H1 (cell line): ENCODE results near the gene RETREG1. TPM values are rescaled to one million over a fixed set of nuclear protein-coding genes. Genes with fewer than 3 reads are reported as not detected.

Experiments used
- HDAC2 ChIP-seq, 2 experiments: fragments of 300-600 bp in 1 of 2; sonication (generic) in 1 of 2; IDR thresholded peaks; 2 replicates each; pipeline ENCODE4 v1.6.1; 2011 to 2012; ENCODE audit warnings: low read depth in 2 of 2, low read length in 2 of 2, mild to moderate bottlenecking in 2 of 2, moderate library complexity in 2 of 2, borderline replicate concordance in 1 of 2, inconsistent platforms in 1 of 2
- polyA plus RNA-seq, 7 experiments: library from polyadenylated mRNA; depleted of rRNA in 3 of 7; stranded (reverse) in 5 of 7; unstranded in 2 of 7; fragments of >200 nt in 5 of 7; fragments of 200-250 nt in 2 of 7; gene quantifications; 1 replicate in 5 of 7; 2 replicates in 1 of 7; 4 replicates in 1 of 7; pipeline versions ENCODE4 v1.2.1 to v1.2.3, GENCODE V29; 2011 to 2013; ENCODE audit warnings: missing spikeins in 2 of 7, mixed read lengths in 2 of 7
- total RNA-seq: library from RNA; stranded (reverse); fragmentation: NEBNext Ultra II Directional; extraction: Animal tissue kit (Norgen Biotek cat#: 25700); gene quantifications from 2 replicates; pipeline ENCODE4 v1.2.1, GENCODE V29; 2021
- TF ChIP-seq, protein P1 (sequence below): IDR thresholded peaks from 2 replicates; pipeline ENCODE4 v1.6.1; 2011; ENCODE audit warnings: low read length, improper control_type of control experiment

Gene RETREG1
- total and polyA plus RNA-seq, 2 of the 8 experiments (the other 6 are each of a cell fraction or from before 2014, with no cell fraction given): 0.62 to 1.9 TPM

DNA sequence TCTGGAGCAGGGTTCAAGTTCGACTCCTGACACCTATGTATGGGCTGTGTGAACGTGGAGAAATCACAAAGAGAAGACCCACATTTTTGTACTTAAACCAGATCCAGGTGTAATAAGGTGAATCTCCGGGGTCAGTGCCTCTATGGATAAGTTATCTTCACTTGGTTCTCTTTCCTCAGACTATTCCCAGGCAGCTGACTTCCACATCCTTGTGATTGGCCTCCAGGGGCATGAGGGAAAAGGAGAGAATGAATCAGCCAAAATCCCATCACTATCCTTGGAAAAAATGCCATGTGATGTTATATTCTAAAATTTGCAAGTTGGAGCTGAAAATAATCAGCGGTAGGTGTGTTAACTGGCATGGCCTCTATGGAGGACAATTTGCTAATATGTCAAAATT, 188.4 kb downstream of the RETREG1 start (continued):
- TF ChIP-seq, protein P1, sequence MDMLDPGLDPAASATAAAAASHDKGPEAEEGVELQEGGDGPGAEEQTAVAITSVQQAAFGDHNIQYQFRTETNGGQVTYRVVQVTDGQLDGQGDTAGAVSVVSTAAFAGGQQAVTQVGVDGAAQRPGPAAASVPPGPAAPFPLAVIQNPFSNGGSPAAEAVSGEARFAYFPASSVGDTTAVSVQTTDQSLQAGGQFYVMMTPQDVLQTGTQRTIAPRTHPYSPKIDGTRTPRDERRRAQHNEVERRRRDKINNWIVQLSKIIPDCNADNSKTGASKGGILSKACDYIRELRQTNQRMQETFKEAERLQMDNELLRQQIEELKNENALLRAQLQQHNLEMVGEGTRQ: no peak
- no peak for TF ChIP-seq HDAC2 (IDR thresholded peaks at IDR 0.05; ENCODE audit: borderline replicate concordance in 1 of 2, low read depth in 2 of 2, low read length in 2 of 2)
